HG03066 (cell line): ENCODE measurements around the gene C8G.

Source experiments
- ATAC-seq: cut with Tn5 transposase; IDR thresholded peaks from one replicate; pipeline ENCODE4 v1.9.1; 2021; ENCODE audit warnings: low read depth; ENCODE audit not compliant: unreplicated experiment

Gene C8G

DNA sequence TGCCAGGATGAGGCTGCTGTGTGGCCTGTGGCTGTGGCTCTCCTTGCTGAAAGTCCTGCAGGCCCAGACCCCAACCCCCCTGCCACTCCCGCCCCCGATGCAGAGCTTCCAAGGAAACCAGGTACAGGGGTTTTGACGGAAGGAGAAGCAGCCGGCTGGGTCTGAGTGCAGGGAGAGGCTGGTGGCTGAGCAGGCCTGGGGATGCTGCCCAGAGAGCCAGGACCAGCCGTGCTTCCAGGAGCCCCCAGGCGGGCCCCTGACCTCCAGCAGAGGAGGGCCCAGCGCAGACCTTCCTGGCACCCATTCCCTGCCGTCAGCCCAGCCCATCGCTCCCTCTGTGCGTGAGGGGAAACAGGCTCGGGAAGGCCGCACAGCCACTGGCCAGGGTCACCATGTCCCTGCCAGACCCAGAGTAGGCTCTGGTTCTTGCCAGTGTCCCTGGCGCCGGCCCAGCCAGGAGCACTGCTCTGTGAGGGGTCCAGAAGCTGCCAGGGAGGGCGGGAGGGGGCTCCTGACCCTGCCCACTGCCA, 7.3 kb downstream of the C8G start:
- ATAC-seq = no peak

DNA sequence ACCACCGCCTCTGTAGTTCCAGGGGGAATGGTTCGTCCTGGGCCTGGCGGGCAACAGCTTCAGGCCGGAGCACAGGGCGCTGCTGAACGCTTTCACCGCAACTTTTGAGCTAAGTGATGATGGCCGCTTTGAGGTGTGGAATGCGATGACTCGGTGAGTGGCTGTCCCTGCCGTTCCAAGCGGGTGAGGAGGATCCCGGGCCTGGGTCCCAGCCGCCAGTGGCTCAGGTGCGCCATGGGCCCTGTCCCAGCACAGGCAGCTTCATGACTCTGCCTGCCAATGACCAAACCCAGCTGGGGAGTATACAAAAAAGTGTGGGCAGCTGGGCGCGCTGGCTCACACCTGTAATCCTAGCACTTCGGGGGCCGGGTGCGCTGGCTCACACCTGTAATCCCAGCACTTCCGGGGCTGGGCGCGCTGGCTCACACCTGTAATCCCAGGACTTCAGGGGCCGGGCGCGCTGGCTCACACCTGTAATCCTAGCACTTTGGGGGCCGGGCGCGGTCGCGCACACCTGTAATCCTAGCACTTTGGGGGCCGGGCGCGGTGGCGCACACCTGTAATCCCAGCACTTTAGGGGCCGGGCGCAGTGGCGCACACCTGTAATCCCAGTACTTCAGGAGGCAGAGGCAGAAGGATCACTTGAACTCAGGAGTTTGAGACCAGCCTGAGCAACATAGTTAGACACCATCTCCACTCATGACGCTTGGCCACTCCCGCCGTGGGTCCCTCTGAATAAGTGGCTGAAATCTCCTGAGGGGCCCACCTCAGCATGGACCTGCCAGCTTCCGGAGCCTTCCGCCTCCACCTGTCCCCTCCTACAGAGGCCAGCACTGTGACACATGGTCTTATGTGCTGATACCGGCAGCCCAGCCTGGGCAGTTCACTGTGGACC, 8.1 kb downstream of the C8G start:
- ATAC-seq = no peak

DNA sequence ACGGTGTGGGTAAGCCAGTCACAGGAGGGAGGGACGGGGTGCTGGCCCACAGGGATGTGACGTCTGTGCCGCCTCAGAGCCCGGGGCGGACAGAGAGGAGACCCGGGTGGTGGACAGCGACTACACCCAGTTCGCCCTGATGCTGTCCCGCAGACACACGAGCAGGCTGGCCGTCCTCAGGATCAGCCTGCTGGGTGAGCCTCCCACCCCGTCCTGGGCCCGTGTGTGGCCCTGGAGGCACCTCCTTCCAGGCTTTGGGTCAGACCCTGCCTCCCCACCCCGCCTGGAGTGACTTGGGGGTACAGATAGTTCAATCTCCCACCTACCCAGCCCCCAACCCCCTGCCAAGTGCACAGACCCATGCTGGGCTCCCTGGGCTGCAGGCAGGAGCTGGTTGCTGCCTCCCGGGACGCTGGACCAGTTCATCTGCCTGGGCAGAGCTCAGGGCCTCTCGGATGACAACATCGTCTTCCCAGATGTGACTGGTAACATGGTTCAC, 8.8 kb downstream of the C8G start:
- no peak for ATAC-seq

DNA sequence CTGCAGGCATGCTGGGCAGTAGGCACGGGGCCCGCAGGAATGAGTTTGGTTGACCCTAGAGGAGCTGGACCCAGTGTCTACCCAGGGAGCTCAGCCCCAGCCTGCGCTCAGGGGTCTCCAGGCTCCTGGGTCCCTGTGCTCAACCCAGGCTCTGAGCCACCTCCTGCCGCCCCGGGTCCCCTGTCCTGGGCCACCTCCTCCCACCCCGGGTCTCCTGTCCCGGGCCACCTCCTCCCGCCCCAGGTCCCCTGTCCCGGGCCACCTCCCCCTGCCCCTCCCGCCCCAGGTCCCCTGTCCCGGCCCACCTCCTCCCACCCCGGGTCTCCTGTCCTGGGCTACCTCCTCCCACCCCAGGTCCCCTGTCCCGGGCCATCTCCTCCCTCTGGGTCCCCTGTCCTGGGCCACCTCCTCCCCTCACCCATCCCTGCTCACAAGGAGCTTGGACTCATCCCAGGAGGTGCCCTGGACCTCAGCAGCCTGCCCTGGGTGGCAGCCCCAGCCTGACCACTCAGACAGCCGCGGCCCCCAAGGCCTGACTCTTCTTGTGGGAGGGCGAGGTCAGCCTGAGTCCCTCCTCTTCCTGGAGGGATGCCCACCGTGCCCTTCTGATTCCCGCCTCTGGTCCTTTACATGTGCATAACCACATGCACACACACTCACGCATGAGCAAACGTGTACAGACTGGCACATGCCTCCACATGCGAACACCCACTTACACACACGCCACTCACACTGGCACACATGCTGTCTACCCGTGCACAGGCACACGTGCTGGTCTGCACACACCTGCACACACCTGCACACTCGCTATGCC, 9.4 kb downstream of the C8G start:
- ATAC-seq = no peak

DNA sequence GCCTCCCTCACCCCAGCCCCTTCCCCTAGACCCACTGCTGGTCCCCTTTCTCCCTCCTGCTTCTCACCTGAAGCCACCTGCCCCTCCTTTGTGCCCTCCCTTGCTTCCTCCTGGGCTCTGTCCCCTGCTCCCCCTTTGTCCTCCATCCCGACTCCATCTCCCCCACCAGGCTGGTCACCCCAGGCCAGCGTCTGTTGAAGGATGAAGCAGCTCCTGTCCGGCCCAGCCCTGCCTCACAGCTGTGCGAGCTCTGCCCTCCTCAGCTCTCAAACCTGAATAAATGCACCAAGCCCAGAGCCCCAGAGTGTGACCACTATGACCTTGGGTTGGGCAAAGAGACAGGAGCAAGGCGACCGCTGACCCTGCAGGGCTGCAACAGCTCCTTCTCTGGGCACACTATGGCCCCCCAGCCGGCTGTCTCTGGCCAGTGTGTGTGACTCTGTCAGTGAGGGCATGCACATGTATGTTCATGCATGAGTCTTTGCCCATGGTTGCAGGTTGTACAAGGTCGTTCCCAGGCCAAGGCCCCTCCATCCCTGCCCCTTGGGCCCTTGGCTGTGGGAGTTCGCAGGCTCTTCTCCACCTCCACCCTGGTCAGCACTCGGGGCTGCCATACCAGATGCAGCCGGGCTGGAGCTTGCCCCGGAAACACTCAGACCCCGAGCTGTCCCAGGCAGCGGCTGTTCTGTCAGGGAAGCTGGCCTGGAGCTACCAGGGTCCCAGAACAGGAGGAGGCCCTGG, 10.3 kb downstream of the C8G start:
- ATAC-seq = no peak

DNA sequence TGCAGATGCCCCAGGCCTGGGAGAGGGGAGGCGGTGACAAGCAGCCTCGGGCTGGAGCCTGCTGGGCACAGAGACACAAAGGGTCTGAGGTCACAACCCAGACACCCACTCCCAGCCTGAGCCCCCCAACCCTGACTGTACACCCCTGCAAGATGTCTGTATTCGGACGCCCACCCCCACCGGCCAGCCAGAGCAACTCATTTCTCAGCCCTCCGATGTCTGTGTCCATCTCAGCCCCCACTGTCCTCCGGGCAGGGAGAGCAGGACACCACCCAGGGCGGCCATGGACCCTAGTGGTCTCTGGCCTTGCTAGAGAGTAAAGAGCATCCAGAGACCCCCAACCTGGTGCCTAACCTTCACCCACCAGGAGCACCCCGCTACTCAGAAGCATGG, 10.9 kb downstream of the C8G start:
- ATAC-seq = no peak

DNA sequence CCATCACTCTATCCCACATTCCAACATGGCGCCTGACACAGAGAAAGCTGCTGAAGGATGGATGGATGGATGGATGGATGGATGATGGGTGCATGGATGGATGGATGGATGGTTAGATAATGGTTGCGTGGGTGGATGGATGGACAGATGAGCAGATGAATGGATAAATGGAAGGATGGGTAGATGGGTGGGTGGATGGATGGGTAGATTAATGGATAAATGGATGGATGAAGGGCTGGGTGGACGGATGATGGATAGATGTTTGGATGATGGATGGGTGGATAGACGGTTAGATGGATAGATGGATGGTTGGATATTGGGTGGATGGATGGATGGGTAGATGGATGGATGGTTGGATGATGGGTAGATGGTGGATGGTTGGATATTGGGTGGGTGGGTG, 11.6 kb downstream of the C8G start:
- ATAC-seq = no peak

DNA sequence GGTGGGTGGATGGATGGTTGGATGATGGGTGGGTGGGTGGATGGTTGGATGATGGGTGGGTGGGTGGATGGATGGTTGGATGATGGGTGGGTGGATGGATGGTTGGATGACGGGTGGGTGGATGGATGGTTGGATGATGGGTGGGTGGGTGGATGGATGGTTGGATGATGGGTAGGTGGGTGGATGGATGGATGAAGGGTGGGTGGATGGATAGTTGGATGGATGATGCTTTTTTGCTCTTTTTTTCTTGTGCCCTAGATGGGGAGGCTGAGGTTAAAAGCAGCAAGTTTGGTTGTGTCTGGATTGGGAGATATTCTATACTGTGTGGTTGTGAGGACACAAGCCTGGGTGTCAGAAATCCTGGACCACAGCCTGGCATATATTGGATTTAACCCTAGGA, 12.4 kb downstream of the C8G start:
- no peak for ATAC-seq

DNA sequence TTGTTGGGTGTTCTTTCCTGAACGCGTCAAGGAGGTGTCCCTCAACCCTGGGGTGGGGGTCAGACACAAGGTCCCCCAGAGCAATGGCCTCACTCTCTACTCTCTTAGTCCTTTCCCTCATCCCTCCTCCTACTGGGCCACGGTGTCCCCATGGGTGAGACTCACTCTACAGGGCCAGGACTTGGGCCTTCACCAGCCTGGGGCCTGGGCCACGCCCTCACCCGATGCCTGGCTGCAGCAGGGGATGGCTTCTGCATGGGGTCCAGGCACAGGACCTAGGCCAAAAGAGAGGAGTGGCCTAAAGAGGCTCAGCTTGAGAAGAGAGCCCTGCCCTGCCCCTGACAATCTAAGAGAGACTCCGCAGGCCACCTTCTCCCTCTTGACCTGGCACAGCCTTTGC, 12.9 kb downstream of the C8G start:
- no peak for ATAC-seq

DNA sequence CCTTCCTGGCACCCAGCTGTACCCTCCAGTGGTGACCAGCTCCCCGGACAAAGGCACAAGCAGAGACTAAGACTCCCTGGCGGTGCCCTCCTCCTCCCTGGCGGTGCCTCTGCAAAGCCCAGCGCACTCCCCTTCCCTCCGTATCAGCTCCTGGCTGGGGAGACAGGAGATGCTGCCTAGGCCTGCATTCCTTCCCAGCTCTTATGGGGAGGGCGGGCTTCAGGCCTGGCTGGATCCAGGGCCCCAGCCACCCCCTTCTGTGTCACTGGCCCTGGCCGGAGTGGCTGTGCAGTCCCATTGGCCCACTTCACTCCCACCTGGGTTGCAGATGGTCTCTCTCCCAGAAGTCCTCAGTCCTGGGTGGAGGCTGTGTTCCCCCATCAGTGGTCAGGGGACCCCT, 13.4 kb downstream of the C8G start:
- no peak for ATAC-seq

DNA sequence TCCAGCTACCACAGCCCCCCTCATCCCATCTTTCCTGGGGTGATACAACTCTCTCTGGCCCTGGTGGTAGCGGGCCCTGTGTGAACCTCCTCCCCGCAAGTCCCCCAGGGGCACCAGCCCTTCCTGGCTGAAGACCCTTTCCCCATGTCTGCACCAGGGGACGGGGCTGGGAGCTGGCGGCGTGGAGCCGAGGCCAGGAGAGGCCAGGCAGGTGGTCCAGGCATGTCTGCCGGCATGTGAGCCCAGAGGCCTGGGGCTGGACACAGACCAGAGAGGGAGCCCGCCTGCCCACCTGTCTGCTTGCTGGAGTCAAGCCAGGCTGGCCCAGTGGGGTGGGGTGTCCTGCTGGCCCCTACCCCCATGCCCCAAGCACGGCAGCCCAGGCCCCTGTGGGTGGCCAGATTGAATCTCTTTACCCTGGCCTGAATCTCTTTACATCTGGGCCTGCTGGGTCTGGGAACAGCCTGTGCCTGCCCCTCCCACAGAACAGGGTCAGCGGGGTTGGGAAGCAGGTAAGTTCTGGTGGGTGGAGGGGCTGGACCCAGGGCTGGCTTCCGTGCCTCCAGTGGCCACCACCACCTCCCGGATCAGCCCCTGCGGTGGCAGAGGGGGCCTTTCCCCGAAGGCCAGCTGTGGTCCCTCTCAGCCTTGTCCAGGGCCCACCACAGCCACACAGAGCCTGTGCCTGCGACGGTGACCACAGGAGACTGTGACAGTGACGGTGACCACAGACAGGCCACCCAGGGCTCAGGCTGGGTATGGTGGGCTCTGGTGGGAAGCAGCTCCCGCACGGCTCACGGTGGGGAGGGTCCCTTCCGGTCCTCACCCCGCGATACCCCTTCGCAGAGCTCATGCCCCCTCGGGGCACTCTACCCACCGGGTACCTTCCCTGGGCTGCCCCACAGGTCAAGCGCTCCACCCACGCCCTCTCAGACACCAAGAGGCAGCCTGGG, 14.1 kb downstream of the C8G start:
- no peak for ATAC-seq

DNA sequence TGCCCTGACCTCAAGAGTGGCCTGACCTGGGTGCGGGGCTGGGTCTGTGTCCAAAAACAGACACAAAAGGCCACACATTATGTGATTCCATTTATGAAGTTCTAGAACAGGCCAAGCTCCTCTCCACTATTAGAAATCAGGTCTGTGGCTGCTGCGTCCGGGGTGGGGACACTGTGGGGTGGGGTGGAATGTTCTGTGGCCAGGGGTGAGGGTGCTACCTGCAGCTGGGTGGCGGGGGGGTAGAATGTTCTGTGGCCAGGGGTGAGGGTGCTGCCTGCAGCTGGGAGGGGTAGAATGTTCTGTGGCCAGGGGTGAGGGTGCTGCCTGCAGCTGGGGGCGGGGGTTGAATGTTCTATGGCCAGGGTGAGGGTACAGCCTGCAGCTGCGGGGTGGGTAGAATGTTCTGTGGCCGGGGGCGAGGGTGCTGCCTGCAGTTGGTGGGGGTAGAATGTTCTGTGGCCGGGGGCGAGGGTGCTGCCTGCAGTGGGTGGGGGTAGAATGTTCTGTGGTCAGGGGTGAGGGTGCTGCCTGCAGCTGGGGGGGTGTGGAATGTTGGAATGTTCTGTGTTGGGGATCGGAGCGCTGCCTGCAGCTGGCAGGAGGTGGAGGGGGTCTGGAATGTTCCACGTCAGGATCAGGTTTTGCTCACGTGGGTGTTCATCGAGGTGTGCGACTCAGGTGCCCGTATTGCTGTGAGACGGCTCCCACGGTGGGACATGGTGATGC, 15.3 kb downstream of the C8G start:
- no peak for ATAC-seq

DNA sequence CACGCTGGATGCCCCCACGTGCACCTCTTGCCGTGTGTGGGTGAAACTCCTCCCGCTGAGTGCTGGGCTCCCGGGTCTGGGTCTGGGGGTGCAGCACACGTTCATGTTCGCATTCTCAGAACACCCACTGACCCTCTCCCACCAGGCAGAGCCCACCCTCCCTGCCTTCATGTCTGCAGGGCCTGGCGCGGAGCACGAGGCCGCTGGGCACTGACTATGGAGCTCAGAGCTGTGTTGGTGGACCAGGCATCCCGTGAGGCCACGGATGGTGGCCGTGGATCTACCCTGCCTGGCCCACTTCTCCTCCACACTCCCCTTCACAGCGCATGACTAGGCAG, 15.9 kb downstream of the C8G start:
- no peak for ATAC-seq

DNA sequence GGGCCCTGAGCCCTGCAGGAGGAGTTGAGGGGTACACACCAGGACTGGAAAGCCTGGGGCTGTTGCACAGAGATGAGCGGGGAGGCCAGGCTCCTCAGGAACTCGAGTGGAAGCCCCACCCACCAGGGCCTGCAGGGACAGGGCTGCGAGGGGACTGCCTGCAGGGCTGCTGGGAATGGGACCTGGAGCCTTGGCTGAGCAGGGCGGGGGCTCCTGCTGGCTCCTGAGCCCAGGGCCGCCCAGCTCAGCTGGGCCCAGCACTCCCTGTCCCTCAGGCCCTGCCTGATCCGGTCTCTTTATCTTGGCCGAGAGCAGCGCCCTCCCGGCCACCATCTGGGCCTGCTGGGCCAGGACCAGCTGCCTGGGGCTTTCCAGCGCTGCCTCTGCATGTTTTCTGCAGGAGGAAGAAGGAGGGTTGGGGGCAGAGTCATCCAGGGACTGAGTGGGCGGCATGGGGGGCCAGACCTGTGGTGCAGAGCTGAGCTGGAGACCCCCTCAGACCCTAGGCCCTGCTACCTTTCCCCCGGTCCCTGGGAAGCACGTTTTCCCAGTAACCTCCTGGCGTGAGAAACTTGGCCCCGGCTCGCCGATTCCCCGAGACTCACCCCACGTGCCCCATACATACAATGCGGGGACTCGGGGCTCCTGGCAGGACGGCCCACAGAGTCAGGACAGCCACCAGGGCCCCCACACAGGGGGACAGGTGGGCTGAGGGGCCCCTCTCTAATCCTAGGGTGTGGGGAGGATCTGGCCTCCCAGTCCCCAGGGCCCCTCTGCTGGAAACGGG, 16.4 kb downstream of the C8G start:
- no peak for ATAC-seq

DNA sequence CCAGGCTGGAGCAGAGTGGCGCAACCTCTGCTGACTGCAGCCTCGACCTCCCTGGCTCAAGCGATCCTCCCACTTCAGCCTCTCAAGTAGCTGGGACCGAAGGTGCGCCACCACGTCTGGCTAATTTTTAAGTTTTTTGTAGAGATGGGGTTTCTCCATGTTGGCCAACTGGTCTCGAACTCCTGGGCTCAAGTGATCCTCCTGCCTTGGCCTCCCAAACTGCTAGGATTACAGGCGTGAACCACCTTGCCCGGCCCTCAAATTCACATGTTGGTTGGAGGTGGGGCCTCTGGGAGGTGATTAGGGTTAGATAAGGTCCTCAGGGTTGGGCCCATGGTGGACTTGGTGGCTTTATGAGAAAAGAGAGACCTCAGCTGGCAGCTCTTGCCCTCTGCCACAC, 17.1 kb downstream of the C8G start:
- ATAC-seq = no peak

DNA sequence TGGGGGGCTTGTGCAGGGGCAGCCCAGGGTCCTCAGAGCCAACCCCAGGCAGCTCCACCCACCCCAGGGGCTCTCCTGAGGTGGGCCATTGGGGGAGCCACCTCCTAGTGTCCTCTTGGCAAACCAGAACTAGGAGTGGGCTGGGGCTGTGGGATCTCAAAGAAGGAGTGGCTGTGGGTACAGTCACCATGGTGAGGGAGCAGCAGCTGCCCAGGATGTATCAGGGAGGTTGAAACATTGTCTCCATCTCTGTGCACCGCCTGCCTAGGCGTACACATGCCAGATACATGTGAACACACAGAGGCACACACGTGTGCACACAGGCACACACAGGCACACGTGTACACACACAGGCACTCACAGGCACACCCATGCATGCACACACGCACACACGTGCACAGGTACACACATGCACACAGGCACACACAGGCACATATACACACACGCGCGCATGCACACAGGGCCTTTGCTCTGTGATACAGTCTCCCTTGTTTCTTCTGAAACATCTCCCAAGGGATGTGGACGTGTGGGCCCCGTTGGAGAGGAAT, 17.7 kb downstream of the C8G start:
- ATAC-seq = no peak

DNA sequence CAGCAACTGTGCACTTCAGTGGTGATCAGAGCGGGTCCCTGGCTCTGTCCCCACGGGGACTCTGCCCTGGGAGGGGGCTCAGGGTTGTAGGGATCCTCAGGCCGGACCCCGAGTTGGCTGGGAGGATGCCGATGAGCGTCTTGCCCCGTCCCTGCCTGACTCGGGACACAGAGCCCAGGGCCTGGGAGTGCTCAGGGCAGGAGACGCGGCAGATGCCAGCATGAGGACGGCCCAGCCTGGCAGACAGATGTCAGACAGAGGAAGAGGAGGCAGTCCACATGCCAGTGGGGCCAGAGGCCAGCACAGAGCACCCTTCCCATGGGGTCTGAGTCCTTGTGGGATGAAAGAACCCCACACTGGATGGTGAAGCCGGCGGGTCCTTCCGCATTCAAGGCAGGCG, 18.3 kb downstream of the C8G start:
- ATAC-seq = no peak

DNA sequence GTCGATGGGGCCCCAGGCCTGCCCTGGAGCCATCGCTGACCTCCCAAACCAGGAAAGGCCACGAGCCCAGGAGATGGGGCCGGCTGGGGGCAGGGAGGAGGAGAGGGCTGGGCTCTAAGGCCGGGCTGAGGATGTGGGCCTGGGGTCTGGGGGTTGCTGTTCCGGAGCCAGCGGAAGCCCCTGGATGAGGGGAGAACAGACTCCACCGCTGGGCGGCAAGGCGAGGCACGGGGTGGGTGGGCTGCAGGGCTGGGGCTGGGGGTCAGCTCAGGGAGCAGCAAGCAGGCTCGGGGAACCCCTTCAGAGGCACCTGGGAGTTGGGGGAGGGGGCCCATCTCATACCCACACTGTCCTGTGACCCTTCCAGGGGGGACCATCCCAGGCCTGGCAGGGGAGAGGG, 18.7 kb downstream of the C8G start:
- ATAC-seq = no peak
